NCI-H1417 treated with DMSO at 0.1 percent for 48 hours (cell line): Measurements from ENCODE around the gene EFCAB3.
"Not testable (repeated sequence)": the region's sequence is repeated elsewhere in the genome, so short reads cannot be mapped to it uniquely, and the experiment has no call there.

ENCODE experiments used
- DNase-seq: peaks from one replicate; lab custom pipeline; 2025; lab: John Stamatoyannopoulos, UW

The EFCAB3 gene

GRCh38 chr17:62465271-62465670, 84.9 kb downstream of the EFCAB3 start:
- DNase-seq, result not testable (repeated sequence)
